OCI-LY1 (cell line): ENCODE results near the gene SPOCK1.

ENCODE experiments used
- EZH2 ChIP-seq: fragments of 200-600 bp; sonication (generic), shearing (Covaris generic); IDR thresholded peaks from 2 replicates; pipeline ENCODE4 v1.8.0; 2017; ENCODE audit warnings: borderline replicate concordance, mixed run types, mild to moderate bottlenecking, antibody characterized with exemption, low read length, moderate library complexity, mixed read lengths
- TF ChIP-seq, protein P1 (sequence below): fragments of 200-600 bp; sonication (generic), shearing (Covaris generic); IDR thresholded peaks from 2 replicates; pipeline ENCODE4 v1.5.1; 2017; ENCODE audit warnings: mild to moderate bottlenecking, antibody characterized with exemption, low read length, moderate library complexity, mixed read lengths

DNA sequence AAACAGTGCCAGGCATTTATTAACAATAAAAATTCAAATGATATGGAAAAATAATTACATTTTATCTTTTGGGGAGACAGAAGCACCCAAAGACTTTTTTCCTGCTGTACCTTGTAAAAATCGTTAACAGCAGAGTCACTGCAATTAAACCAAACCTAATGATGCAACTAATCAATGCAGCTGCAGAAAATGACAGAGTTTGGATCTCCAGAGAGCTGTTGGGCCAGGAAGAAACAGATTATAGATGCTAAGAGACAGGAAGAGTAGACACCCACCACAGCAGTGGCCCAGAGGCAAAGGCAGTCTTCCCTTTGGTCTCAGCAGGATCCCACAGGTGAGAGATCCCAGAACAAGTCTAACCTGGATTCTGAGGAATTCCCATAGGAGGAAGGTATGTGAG, 53.0 kb downstream of the SPOCK1 start:
- TF ChIP-seq, protein P1, sequence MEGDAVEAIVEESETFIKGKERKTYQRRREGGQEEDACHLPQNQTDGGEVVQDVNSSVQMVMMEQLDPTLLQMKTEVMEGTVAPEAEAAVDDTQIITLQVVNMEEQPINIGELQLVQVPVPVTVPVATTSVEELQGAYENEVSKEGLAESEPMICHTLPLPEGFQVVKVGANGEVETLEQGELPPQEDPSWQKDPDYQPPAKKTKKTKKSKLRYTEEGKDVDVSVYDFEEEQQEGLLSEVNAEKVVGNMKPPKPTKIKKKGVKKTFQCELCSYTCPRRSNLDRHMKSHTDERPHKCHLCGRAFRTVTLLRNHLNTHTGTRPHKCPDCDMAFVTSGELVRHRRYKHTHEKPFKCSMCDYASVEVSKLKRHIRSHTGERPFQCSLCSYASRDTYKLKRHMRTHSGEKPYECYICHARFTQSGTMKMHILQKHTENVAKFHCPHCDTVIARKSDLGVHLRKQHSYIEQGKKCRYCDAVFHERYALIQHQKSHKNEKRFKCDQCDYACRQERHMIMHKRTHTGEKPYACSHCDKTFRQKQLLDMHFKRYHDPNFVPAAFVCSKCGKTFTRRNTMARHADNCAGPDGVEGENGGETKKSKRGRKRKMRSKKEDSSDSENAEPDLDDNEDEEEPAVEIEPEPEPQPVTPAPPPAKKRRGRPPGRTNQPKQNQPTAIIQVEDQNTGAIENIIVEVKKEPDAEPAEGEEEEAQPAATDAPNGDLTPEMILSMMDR = no peak
- TF ChIP-seq EZH2 = no peak
